Kidney (tissue), 14 donors: ENCODE results near the gene CRYBA2. TPM values are rescaled to one million over a fixed set of nuclear protein-coding genes. Genes with fewer than 3 reads are reported as not detected.
A peak's percentile ranks its signal among the peaks of the same experiment; 100 is the strongest.

Experiments used
- DNase-seq, 5 donors: peaks; one replicate each; pipeline ENCODE4 v3.0.0-alpha.2; 2013 to 2020
- FAIRE-seq: peaks from 2 replicates; lab custom pipeline; 2012; peaks lifted over from hg19 to GRCh38; lab: Jason Lieb, UNC
- H3K27ac ChIP-seq, 2 donors: one replicate each; pipeline ENCODE4 v1.7.0; 2013; ENCODE audit warnings: low read depth in 2 of 2, low read length in 2 of 2, inconsistent platforms in 1 of 2
- H3K27me3 ChIP-seq: one replicate; pipeline ENCODE4 v1.7.1; 2013; ENCODE audit warnings: low read length, inconsistent platforms; ENCODE audit not compliant: control insufficient read depth, insufficient read depth
- H3K36me3 ChIP-seq, 3 donors: one replicate each; pipeline versions ENCODE4 v1.7.0 to v1.7.1; 2013; ENCODE audit warnings: low read length in 3 of 3, control low read depth in 1 of 3, inconsistent platforms in 1 of 3; ENCODE audit not compliant: insufficient read depth in 3 of 3, control insufficient read depth in 2 of 3
- H3K4me1 ChIP-seq, 3 donors: one replicate each; pipeline versions ENCODE4 v1.7.0 to v1.7.1; 2013; ENCODE audit warnings: low read length in 3 of 3, inconsistent platforms in 1 of 3, low read depth in 1 of 3; ENCODE audit not compliant: control insufficient read depth in 2 of 3, insufficient read depth in 2 of 3
- H3K4me3 ChIP-seq, 3 donors: one replicate each; pipeline versions ENCODE4 v1.7.0 to v1.8.1; 2013; ENCODE audit warnings: low read length in 3 of 3, control low read depth in 1 of 3, inconsistent platforms in 1 of 3
- H3K9ac ChIP-seq, 3 donors: one replicate each; pipeline versions ENCODE4 v1.7.0 to v1.7.1; 2013; ENCODE audit warnings: low read length in 3 of 3, control low read depth in 1 of 3, inconsistent platforms in 1 of 3
- H3K9me3 ChIP-seq, 3 donors: one replicate each; pipeline versions ENCODE4 v1.7.0 to v1.7.1; 2013; ENCODE audit warnings: low read length in 3 of 3, control low read depth in 1 of 3, inconsistent platforms in 1 of 3; ENCODE audit not compliant: control insufficient read depth in 2 of 3, insufficient read depth in 1 of 3
- CTCF ChIP-seq: IDR thresholded peaks from 3 replicates; pipeline ENCODE4 v1.5.1; 2012; ENCODE audit warnings: mild to moderate bottlenecking, moderate library complexity, borderline replicate concordance; ENCODE audit not compliant: insufficient read depth; ENCODE audit errors: extremely low read depth
- intact Hi-C: fragments of 100-400 bp; cut with DNase I; formaldehyde crosslinking; loops from one replicate; pipeline ENCODE4 v1.11.1; 2022
- polyA plus RNA-seq: library from polyadenylated mRNA; stranded (reverse); fragments of 350-450 nt; fragmentation: Illumina TruSeq; extraction: RNeasy Lipid Tissue Mini Kit (QIAGEN cat#74804); gene quantifications from one replicate; pipeline ENCODE4 v1.2.3, GENCODE V29; 2014; ENCODE audit warnings: low read depth, low replicate concordance; ENCODE audit not compliant: insufficient read depth
- total RNA-seq: library from RNA; stranded (reverse); fragmentation: NEBNext Ultra II Directional; extraction: Animal tissue kit (Norgen Biotek cat#: 25700); gene quantifications from one replicate; pipeline ENCODE4 v1.2.1, GENCODE V29; 2021
- donor health status: control.
- donor health status: control.
- donor health status: control.
- donor health status: control.
- donor health status: control.
- donor health status: DM: yes; HTN: yes; CAD: no.
- donor health status: Normal renal cell carcinoma (clear cell type).

Gene CRYBA2
- total and polyA plus RNA-seq, 2 donors from 2014 or later: not detected

GRCh38 chr2:219000569-219000960, 7.3 kb upstream of the CRYBA2 start:
- H3K36me3 ChIP-seq: no peaks in the 10 kb centered on the region
- H3K9me3 ChIP-seq: no peaks in the 10 kb centered on the region
- H3K27ac ChIP-seq: no peak overlapping the region
- no peak overlapping the region for H3K4me3 ChIP-seq
- DNase-seq (no peak), FAIRE-seq (no peak)
- H3K4me1 ChIP-seq: peaks cover 0 to 17% (median 0%) of the 10 kb centered on the region in 3 donors
- H3K9ac ChIP-seq: no peak overlapping the region
- no peak for TF ChIP-seq CTCF
- H3K27me3 ChIP-seq: peaks cover 39% of the 10 kb centered on the region
- intact Hi-C loops: no loop called here

- H3K9me3 ChIP-seq: no peaks in the 10 kb centered on the region
- no peak overlapping the region for H3K4me3 ChIP-seq
- FAIRE-seq (no peak), DNase-seq (peak in 1 of 5 donors; percentile 67)
- no peak overlapping the region for H3K9ac ChIP-seq
- H3K27ac ChIP-seq: no peak overlapping the region
- no peak for TF ChIP-seq CTCF
- H3K27me3 ChIP-seq: peaks cover 45% of the 10 kb centered on the region
- intact Hi-C loops: no loop called here
- no peaks in the 10 kb centered on the region for H3K36me3 ChIP-seq
- peaks cover 0 to 17% (median 0%) of the 10 kb centered on the region in 3 donors for H3K4me1 ChIP-seq
Measured at GRCh38 chr2:218999881-219000568, 6.8 kb upstream of the CRYBA2 start.

GRCh38 chr2:218999021-218999880, 6.0 kb upstream of the CRYBA2 start:
- Histone ChIP-seq H3K9me3 (no peaks in the 10 kb centered on the region), H3K36me3 (no peaks in the 10 kb centered on the region), H3K9ac (no peak overlapping the region), H3K27ac (no peak overlapping the region), H3K4me1 (peaks cover 0 to 17% (median 0%) of the 10 kb centered on the region in 3 donors), H3K4me3 (no peak overlapping the region), H3K27me3 (peaks cover 48% of the 10 kb centered on the region)
- FAIRE-seq (no peak), DNase-seq (no peak)
- no peak for TF ChIP-seq CTCF
- intact Hi-C loops: no loop called here
